ENCODE data around the gene MYPOP. TPM values are rescaled to one million over a fixed set of nuclear protein-coding genes. Genes with fewer than 3 reads are reported as not detected.

The MYPOP gene
- total and polyA plus RNA-seq, 2 donors: 1.3 to 8.2 TPM

DNA sequence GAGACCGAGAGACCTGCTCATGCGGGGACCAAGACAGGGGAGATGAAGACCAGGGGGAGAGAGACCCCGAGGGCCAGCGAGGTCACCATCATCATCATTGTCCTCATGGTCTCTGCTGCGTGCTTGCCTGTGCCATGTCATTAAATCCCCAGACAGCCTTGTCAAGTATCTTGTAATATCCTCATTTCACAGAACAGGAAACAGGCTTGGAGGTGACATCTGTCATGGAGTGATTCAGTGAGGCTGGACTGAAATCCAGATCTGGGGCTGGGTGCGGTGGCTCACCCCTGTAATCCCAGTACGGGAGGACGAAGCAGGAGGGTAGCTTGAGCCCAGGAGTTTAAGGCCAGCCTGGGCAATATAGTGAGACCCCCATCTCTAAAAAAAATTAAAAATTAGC, 18.0 kb upstream of the MYPOP start:
- 63% methylated on average over 8 of the region's 8 CpGs for WGBS
- Histone ChIP-seq H3K4me3 (ENCODE audit: low read depth, low read length) (no peak overlapping the region), H3K36me3 (ENCODE audit: insufficient read depth) (no peaks in the 10 kb centered on the region), H3K27ac (ENCODE audit: low read depth) (no peak overlapping the region), H3K4me1 (ENCODE audit: insufficient read depth) (no peaks in the 10 kb centered on the region)
- DNase-seq (ENCODE audit: extremely low spot score): no peak

DNA sequence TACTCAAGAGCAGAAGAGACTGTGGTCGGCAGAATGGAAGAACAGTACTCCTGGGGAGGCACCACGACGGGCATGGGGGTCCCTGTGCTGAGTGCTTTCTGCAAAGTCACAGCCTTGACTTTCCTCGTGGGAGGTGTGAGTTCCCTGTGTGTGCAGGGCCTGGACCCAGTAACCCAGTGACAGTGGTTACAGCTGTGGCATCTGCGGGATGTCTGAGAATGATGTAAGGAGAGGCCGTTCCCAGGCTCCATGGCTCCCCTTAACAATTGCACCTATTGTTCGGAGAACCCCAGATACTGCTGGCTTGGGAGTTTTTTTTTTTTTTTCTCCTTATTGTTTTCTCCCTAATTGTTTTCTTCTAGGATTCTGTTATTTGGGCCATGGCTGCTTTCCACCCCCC, 17.3 kb upstream of the MYPOP start:
- WGBS: 56% methylated on average over 7 of the region's 7 CpGs

DNA sequence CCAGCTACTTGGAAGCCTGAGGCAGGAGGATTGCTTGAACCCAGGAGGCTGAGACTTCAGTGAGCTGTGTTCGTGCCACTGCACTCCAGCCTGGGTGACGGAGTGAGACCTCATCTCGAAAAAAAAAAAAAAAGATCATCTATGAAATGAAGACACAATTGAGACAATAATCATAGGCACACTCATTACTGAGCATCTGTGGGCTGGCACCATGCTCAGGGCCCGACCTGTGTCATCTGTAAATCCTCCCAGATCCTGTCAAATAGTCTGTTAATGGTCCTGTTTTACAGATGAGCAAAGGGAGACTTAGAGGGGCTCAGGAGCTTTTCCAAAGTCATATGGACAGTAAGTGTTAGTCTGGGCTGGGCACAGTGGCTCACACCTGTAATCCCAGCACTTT, 16.3 kb upstream of the MYPOP start:
- H3K4me1 ChIP-seq (ENCODE audit: insufficient read depth): no peaks in the 10 kb centered on the region
- H3K4me3 ChIP-seq (ENCODE audit: low read depth, low read length): no peak overlapping the region
- no peaks in the 10 kb centered on the region for H3K36me3 ChIP-seq (ENCODE audit: insufficient read depth)
- no peak overlapping the region for H3K27ac ChIP-seq (ENCODE audit: low read depth)
- 63% methylated on average over 4 of the region's 4 CpGs for WGBS
- DNase-seq (ENCODE audit: extremely low spot score): no peak

More for the DNA sequence above, 17.3 kb upstream of the MYPOP start:
- Histone ChIP-seq H3K27ac (ENCODE audit: low read depth) (no peak overlapping the region), H3K4me3 (ENCODE audit: low read depth, low read length) (no peak overlapping the region), H3K36me3 (ENCODE audit: insufficient read depth) (no peaks in the 10 kb centered on the region), H3K4me1 (ENCODE audit: insufficient read depth) (no peaks in the 10 kb centered on the region)
- no peak for DNase-seq (ENCODE audit: extremely low spot score)

DNA sequence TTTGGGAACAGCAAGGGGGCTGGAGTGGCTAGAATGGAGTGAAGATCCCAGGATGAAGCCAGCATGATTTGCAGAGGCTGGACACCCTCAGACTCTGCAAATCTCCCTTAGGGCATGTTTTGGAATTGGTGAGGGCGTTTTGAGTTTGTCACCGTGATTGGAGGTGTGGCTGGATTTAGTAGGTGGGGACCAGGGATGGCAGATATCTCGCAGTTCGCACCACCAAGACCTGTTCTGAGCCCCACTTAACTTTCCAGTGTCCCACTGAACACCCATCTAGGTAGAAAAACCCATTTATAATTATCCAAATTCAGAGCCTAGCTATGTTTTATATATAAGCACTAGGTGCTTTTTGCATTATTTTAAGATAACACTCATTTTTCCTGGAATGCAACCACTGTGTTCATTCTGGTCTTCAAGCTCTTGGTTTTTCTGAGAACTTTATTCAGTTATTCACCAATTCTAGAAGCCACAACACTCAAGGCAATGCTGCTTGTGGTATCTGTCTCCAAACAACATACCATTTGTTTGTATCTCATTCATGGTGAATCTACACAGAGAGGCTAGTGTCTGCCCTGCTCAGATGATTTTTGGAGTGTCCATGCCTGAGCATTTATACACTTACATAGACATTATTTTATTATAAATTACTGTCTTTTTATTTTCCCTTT, 15.1 kb upstream of the MYPOP start:
- H3K36me3 ChIP-seq (ENCODE audit: insufficient read depth): no peaks in the 10 kb centered on the region
- H3K27ac ChIP-seq (ENCODE audit: low read depth): no peak overlapping the region
- 51% methylated on average over 4 of the region's 4 CpGs for WGBS
- no peak overlapping the region for H3K4me3 ChIP-seq (ENCODE audit: low read depth, low read length)
- H3K4me1 ChIP-seq (ENCODE audit: insufficient read depth): no peaks in the 10 kb centered on the region
- no peak for DNase-seq (ENCODE audit: extremely low spot score)

DNA sequence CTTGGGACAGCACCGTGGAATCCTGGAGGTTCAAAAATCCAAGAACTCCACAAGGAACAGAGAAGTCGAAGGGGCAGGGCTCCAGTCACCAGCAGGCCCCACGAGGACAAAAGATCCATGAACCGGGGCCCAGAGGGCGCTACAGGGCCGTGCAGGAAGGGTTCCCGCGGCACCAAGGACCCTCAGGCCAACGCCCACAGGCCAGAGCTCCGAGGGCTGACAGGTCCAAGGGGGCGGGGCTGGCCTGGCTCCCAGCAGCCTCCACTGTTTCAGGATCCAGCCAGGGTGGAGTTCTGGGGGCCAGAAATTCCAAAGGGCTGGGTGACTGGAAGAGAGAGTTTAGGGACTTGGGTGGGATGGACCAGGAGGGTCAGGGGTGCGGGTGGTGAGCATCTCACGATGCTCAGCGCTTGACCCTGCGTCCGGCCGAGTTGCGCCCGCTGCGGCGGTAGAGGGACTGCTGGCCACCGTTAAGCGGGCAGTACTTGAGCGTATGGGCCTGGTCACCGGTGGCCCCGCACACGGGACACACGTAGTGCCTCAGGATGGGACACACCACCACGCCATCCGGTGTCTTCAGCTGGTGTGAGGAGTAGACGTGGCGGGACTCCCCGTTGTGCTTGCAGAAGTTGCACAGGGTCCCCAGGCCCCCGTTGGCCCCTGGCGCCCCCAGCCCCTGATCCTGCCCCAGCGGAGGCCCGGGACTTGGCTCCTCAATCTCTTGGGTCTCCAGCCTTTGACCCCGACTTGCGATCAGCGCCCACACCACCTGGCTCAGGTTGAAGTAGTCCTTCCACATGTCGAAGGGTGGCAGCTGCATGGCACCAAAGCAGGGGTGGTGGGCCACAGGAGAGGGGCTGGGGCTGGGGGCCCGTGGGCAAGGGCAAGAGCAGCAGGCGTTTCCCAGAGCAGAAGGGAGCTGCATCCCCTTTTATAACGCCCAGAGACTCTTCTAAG, 11.7 kb upstream of the MYPOP start, which contains the start of gene NANOS2:
Gene NANOS2, minus strand, starts transcription at position 905 of the 957 bp plus-strand sequence. Its CDS starts 85 bp downstream, at position 820.
- no peak for DNase-seq (ENCODE audit: extremely low spot score)
- no peaks in the 10 kb centered on the region for H3K36me3 ChIP-seq (ENCODE audit: insufficient read depth)
- whole genome bisulfite sequencing: 59% methylated on average over 44 of the region's 44 CpGs
- no peak within 1 kb of the TSS for H3K27ac ChIP-seq (ENCODE audit: low read depth)
- H3K4me1 ChIP-seq (ENCODE audit: insufficient read depth): no peaks in the 10 kb centered on the region
- no peak within 1 kb of the TSS for H3K4me3 ChIP-seq (ENCODE audit: low read depth, low read length)

DNA sequence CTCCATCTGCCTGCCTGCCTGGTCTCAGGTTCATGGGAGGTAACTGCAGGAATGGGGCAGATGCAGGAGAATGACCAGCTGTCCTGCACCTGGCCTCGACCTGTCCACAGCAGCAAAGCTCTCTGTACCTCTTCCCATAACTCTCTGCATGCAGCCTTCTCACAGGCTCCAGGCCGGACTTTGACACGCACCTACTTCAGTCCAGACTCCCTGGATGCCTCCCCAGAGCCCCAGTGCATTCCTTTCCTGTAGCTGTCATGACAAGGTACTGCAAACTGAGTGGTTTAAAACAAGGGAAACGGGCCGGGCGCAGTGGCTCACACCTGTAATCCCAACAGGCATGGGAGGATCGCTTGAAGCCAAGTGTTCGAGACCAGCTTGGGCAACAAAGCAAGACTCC, 8.9 kb upstream of the MYPOP start:
- no peaks in the 10 kb centered on the region for H3K36me3 ChIP-seq (ENCODE audit: insufficient read depth)
- no peak for DNase-seq (ENCODE audit: extremely low spot score)
- H3K4me3 ChIP-seq (ENCODE audit: low read depth, low read length): no peak overlapping the region
- no peak overlapping the region for H3K27ac ChIP-seq (ENCODE audit: low read depth)
- no peaks in the 10 kb centered on the region for H3K4me1 ChIP-seq (ENCODE audit: insufficient read depth)
- WGBS: 63% methylated on average over 8 of the region's 8 CpGs

DNA sequence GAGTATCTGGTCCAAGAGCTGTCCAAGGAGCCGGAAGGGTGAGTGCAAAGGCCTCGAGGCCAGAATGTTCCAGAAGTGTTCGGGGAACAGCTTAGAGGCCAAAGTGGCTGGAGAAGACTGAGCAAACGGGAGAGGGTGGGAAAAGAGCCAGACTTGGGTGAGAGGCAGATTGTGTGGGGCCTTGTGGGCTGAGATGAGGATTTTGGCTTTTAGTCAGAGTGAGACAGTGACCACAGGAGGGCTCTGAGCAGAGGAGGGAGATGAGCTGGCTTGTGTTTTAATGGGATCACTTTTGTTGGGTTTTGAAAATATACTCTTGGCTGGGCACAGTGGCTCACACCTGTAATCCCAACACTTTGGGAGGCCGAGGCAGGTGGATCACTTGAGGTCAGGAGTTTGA, 6.5 kb upstream of the MYPOP start:
- H3K4me3 ChIP-seq (ENCODE audit: low read depth, low read length): no peak overlapping the region
- no peaks in the 10 kb centered on the region for H3K36me3 ChIP-seq (ENCODE audit: insufficient read depth)
- 70% methylated on average over 5 of the region's 5 CpGs for WGBS
- no peaks in the 10 kb centered on the region for H3K4me1 ChIP-seq (ENCODE audit: insufficient read depth)
- no peak overlapping the region for H3K27ac ChIP-seq (ENCODE audit: low read depth)
- DNase-seq (ENCODE audit: extremely low spot score): no peak

DNA sequence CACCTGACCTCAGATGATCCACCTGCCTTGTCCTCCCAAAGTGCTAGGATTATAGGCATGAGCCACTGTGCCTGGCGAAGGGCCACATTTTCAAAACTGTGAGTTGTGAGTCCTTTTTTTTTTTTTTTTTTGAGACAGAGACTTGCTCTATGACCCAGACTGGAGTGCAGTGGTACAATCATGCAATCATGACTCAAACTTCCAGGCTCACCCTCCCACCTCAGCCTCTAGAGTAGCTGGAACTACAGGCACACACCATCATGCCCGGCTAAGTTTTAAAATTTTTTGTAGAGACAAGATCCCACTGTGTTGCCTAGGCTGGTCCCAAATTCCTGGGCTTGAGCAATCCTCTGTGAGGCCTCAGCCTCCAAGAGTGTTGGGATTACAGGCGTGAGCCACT, 3.8 kb upstream of the MYPOP start:
- DNase-seq (ENCODE audit: extremely low spot score): no peak
- peaks cover 2% of the 10 kb centered on the region for H3K4me1 ChIP-seq (ENCODE audit: insufficient read depth)
- H3K27ac ChIP-seq (ENCODE audit: low read depth): no peak overlapping the region
- H3K36me3 ChIP-seq (ENCODE audit: insufficient read depth): no peaks in the 10 kb centered on the region
- H3K4me3 ChIP-seq (ENCODE audit: low read depth, low read length): no peak overlapping the region
- 86% methylated on average over 3 of the region's 3 CpGs for WGBS

DNA sequence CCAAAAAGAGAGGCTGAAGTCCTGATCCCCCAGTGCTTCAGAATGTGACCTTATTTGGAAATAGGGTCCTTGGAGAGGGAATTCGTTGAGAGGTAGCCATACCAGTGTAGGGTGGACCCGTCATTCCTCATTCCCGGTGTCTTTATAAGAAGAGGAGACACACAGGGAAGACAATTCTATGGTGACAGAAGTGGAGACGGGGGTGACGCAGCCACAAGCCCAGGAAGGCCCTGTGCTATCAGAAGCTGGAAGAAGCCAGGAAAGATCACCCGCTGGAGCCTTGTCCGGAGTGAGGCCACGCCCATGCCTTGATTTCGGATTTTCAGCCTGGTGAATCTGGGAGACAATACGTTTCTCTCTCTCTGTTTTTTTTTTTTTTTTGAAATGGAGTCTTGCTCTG, 2.6 kb upstream of the MYPOP start:
- H3K4me3 ChIP-seq (ENCODE audit: low read depth, low read length): no peak overlapping the region
- H3K36me3 ChIP-seq (ENCODE audit: insufficient read depth): no peaks in the 10 kb centered on the region
- DNase-seq (ENCODE audit: extremely low spot score): no peak
- peaks cover 3% of the 10 kb centered on the region for H3K4me1 ChIP-seq (ENCODE audit: insufficient read depth)
- no peak overlapping the region for H3K27ac ChIP-seq (ENCODE audit: low read depth)
- 80% methylated on average over 10 of the region's 10 CpGs for WGBS

DNA sequence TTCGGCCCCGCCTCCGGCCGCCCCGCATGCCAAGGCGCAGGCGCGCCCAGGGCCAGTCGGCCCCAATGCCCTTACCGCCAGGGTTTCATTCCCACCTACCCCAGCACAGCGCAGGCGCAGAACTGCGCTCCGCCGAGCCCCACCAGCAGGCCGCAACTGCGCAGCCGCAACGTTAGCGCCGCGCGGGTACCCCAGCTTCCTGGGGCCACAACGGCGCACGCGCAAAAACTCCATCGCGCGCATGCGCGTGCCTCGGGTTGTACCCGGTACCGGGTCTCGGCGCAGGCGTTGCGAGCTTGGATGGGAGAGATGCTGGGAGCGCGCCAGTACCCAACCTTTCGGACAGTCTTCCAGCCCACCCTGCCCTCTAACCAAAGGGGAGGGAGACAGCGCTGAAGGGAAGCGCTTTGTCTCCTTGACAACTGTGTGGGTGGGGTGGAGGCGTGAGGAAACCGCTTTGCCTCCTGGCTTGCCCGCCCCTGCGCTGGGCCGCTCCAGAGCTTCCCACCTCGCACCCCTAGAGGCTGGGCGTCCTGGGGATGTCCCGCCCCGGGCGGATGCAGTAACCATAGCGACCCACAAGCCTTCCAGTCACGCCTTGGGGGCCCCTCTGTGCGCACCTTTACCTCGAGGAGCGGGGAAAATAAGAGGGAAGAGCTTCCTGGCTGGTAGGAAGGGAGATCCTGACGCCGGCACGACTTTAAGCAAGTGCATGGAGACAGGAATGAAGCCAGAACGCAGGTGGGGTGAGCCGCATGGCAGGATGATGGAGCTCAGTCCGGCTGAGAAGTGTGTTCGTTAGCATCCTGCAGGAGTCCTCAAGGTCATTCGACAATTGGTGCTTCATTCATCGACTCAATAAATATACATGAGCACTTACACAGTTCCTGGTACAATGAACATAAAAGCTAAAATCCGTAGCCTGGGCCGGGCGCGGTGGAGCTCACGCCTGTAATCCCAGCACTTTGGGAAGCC, 525 bp upstream of the MYPOP start:
- Histone ChIP-seq H3K27ac (ENCODE audit: low read depth) (no peak overlapping the region), H3K4me1 (ENCODE audit: insufficient read depth) (peaks cover 3% of the 10 kb centered on the region), H3K36me3 (ENCODE audit: insufficient read depth) (no peaks in the 10 kb centered on the region), H3K4me3 (ENCODE audit: low read depth, low read length) (peak overlapping the region; percentile 88)
- peak; percentile 90 for DNase-seq (ENCODE audit: extremely low spot score)
- WGBS: under 1% methylated on average over 72 of the region's 73 CpGs

DNA sequence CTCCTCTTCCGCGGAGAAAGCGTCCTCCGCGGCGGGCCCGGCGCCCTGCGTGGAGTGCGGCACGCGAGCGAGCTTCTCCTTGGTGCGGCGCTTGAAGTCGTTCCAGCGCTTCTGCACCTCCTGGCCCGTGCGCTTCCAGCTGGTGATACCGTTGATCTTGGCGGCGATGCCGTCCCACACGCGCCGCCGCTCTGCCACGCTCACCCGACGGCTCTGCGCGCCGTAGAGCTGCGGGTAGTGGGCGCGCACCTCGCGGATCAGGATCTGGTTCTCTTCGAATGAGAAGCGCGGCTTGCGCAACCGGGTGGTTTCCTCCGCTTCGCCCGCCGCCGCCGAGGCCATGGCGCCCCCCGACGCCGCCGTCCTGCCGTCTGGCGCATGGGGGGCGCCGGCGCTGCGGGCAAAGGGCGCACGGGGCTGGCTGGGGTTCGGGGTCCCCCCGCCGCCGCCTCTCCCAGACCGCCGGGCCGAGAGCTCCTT, 941 bp downstream of the MYPOP start:
- 7% methylated on average over 69 of the region's 69 CpGs for WGBS
- no peak for DNase-seq (ENCODE audit: extremely low spot score)
- Histone ChIP-seq H3K4me3 (ENCODE audit: low read depth, low read length) (peak overlapping the region; percentile 88), H3K27ac (ENCODE audit: low read depth) (no peak overlapping the region), H3K4me1 (ENCODE audit: insufficient read depth) (peaks cover 3% of the 10 kb centered on the region), H3K36me3 (ENCODE audit: insufficient read depth) (no peaks in the 10 kb centered on the region)

DNA sequence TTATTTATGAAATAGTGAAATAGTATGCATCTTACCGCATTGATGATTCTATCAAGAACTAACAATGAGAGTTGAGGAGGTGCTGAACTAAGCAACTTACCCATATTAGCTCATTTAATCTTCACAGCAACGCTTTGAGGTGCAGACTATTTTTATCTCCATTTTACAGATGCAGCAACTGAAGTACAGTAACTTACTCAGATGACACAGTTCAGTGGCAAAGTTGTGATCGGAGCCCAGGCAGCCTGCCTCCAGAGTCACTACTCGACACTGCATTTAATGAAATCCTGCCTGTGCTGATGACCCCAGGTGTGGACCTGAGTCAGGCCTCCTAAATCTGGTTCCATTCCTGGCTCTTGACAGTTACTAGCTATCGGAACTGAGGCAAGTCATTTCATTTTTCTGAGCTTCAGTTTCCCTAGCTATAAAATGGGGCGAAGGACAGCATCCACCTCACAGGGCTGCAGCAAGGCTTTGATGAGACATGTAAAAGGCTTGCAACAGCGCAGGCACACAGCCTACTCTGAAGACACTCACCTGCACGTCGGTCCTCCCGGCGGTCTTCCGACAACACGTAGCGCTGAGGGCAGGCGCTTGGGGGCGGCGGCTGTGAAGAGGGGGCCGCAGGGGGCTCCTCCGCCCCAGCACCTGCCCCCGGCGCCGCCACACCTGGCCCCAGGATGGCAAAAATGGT, 1.5 kb downstream of the MYPOP start:
- 60% methylated on average over 22 of the region's 22 CpGs for WGBS
- Histone ChIP-seq H3K36me3 (ENCODE audit: insufficient read depth) (no peaks in the 10 kb centered on the region), H3K4me3 (ENCODE audit: low read depth, low read length) (peak overlapping the region; percentile 88), H3K4me1 (ENCODE audit: insufficient read depth) (peaks cover 3% of the 10 kb centered on the region), H3K27ac (ENCODE audit: low read depth) (no peak overlapping the region)
- no peak for DNase-seq (ENCODE audit: extremely low spot score)
